H1 (cell line): ENCODE results near the gene TAOK1. TPM values are rescaled to one million over a fixed set of nuclear protein-coding genes. Genes with fewer than 3 reads are reported as not detected.
"Not testable (repeated sequence)": the region's sequence is repeated elsewhere in the genome, so short reads cannot be mapped to it uniquely, and the experiment has no call there.

ENCODE experiments used
- CTCF ChIA-PET: fragments of 300-600 bp; sonication (Branson Sonifier 250); formaldehyde crosslinking; loops from one replicate; lab custom pipeline; 2021; ENCODE audit not compliant: partially characterized antibody; lab: Charles Lee
- POLR2A ChIA-PET: fragments of 300-600 bp; sonication (Branson Sonifier 250); formaldehyde crosslinking; loops from one replicate; lab custom pipeline; 2021; ENCODE audit warnings: inconsistent platforms; ENCODE audit not compliant: partially characterized antibody; lab: Charles Lee
- DNase-seq, 2 experiments: peaks; one replicate each; pipeline versions ENCODE4 v3.0.0 to v3.0.0-alpha.2; 2010 to 2022; ENCODE audit warnings: low spot score in 2 of 2, low read depth in 1 of 2, mixed read lengths in 1 of 2
- FAIRE-seq: peaks from 2 replicates; lab custom pipeline; 2011; peaks lifted over from hg19 to GRCh38; lab: Jason Lieb, UNC
- H2AFZ ChIP-seq: 2 replicates; pipeline ENCODE4 v1.8.1; 2012; ENCODE audit warnings: low read length, inconsistent platforms
- H2AK5ac ChIP-seq: 2 replicates; pipeline ENCODE4 v1.6.1; 2013; ENCODE audit warnings: low read depth, low read length
- H2BK120ac ChIP-seq: replicated peaks from 2 replicates; pipeline ENCODE3; 2013; ENCODE audit warnings: low read depth, low read length, inconsistent platforms
- H2BK12ac ChIP-seq: 2 replicates; pipeline ENCODE4 v1.6.1; 2013; ENCODE audit warnings: low read depth, low read length
- H2BK15ac ChIP-seq: 2 replicates; pipeline ENCODE4 v1.6.1; 2013; ENCODE audit warnings: low read length
- H2BK20ac ChIP-seq: 2 replicates; pipeline ENCODE4 v1.6.1; 2013; ENCODE audit warnings: low read length
- H2BK5ac ChIP-seq: 2 replicates; pipeline ENCODE4 v1.6.1; 2013; ENCODE audit warnings: low read depth, low read length
- H3K14ac ChIP-seq: 2 replicates; pipeline ENCODE4 v1.6.1; 2013; ENCODE audit warnings: inconsistent platforms; ENCODE audit not compliant: insufficient read length
- H3K18ac ChIP-seq: 2 replicates; pipeline ENCODE4 v1.6.1; 2013; ENCODE audit warnings: low read length; ENCODE audit errors: extremely low read depth
- H3K23ac ChIP-seq: 2 replicates; pipeline ENCODE4 v1.6.1; 2013; ENCODE audit warnings: inconsistent platforms; ENCODE audit not compliant: insufficient read length
- H3K23me2 ChIP-seq: 2 replicates; pipeline ENCODE4 v1.6.1; 2013; ENCODE audit warnings: low read depth, low read length
- H3K27ac ChIP-seq: 2 replicates; pipeline ENCODE4 v1.6.1; 2011; ENCODE audit warnings: low read depth, low read length, inconsistent platforms
- H3K27me3 ChIP-seq, 4 experiments: replicated peaks in 1 of 4; 1 replicate in 1 of 4; 2 replicates in 3 of 4; pipeline versions ENCODE4 v1.6.1 to v1.8.1; 2011 to 2013; ENCODE audit warnings: low read length in 3 of 4, mild to moderate bottlenecking in 3 of 4, inconsistent platforms in 2 of 4, mixed read lengths in 2 of 4, moderate library complexity in 1 of 4; ENCODE audit not compliant: control insufficient read depth in 3 of 4, insufficient read depth in 3 of 4; ENCODE audit errors: extremely low read depth in 1 of 4
- H3K36me3 ChIP-seq, 4 experiments: 2 replicates each; pipeline versions ENCODE4 v1.6.1 to v1.8.1; 2011 to 2013; ENCODE audit warnings: mild to moderate bottlenecking in 4 of 4, low read length in 3 of 4, moderate library complexity in 2 of 4, control low read depth in 1 of 4, inconsistent platforms in 1 of 4; ENCODE audit not compliant: insufficient read depth in 4 of 4, control insufficient read depth in 2 of 4
- H3K4ac ChIP-seq: replicated peaks from 2 replicates; pipeline ENCODE3; 2013; ENCODE audit warnings: low read length, low read depth, mixed read lengths, inconsistent platforms; ENCODE audit not compliant: insufficient read length
- H3K4me1 ChIP-seq, 4 experiments: replicated peaks in 1 of 4; 1 replicate in 1 of 4; 2 replicates in 3 of 4; pipeline versions ENCODE4 v1.6.1 to v1.8.1; 2011 to 2013; ENCODE audit warnings: low read length in 3 of 4, inconsistent platforms in 2 of 4, mixed read lengths in 1 of 4; ENCODE audit not compliant: insufficient read depth in 4 of 4, control insufficient read depth in 3 of 4
- H3K4me2 ChIP-seq, 2 experiments: 2 replicates each; pipeline versions ENCODE4 v1.6.1 to v1.8.1; 2011 to 2013; ENCODE audit warnings: low read depth in 2 of 2, low read length in 2 of 2, control low read depth in 1 of 2, inconsistent platforms in 1 of 2, mild to moderate bottlenecking in 1 of 2; ENCODE audit not compliant: insufficient read depth in 1 of 2
- H3K4me3 ChIP-seq, 4 experiments: fragments of 200-600, 300-600 bp in 1 of 4; sonication (generic), shearing (Covaris generic), sonication (Bioruptor Twin) in 1 of 4; 2 replicates each; pipeline versions ENCODE4 v1.5.1 to v1.8.1; 2011 to 2016; ENCODE audit warnings: low read length in 4 of 4, low read depth in 3 of 4, control low read depth in 2 of 4, inconsistent platforms in 2 of 4, mild to moderate bottlenecking in 2 of 4, mixed read lengths in 1 of 4, moderate library complexity in 1 of 4; ENCODE audit not compliant: insufficient read depth in 2 of 4; ENCODE audit errors: extremely low read depth in 1 of 4
- H3K56ac ChIP-seq: replicated peaks from 2 replicates; pipeline ENCODE3; 2013; ENCODE audit warnings: low read depth, mild to moderate bottlenecking, mixed read lengths, low read length, inconsistent platforms; ENCODE audit not compliant: insufficient read length
- H3K79me1 ChIP-seq: 2 replicates; pipeline ENCODE4 v1.6.1; 2013; ENCODE audit warnings: low read depth, low read length, control low read depth
- H3K79me2 ChIP-seq, 2 experiments: 2 replicates each; pipeline versions ENCODE4 v1.6.1 to v1.8.1; 2012 to 2013; ENCODE audit warnings: low read length in 2 of 2, mild to moderate bottlenecking in 2 of 2, inconsistent platforms in 1 of 2; ENCODE audit not compliant: insufficient read depth in 2 of 2, control insufficient read depth in 1 of 2
- H3K9ac ChIP-seq, 4 experiments: replicated peaks in 1 of 4; 1 replicate in 1 of 4; 2 replicates in 3 of 4; pipeline versions ENCODE4 v1.6.1 to v1.8.1; 2011 to 2013; ENCODE audit warnings: low read depth in 3 of 4, low read length in 3 of 4, control low read depth in 2 of 4, mild to moderate bottlenecking in 2 of 4, moderate library complexity in 2 of 4, inconsistent platforms in 1 of 4; ENCODE audit errors: extremely low read depth in 1 of 4
- H3K9me3 ChIP-seq, 2 experiments: 2 replicates each; pipeline versions ENCODE4 v1.6.1 to v1.8.1; 2012 to 2013; ENCODE audit warnings: mild to moderate bottlenecking in 2 of 2, moderate library complexity in 2 of 2, control low read depth in 1 of 2, inconsistent platforms in 1 of 2, low read depth in 1 of 2, low read length in 1 of 2, mixed read lengths in 1 of 2; ENCODE audit not compliant: insufficient read depth in 2 of 2
- H4K20me1 ChIP-seq, 2 experiments: replicated peaks in 1 of 2; 2 replicates each; pipeline versions ENCODE3 to v1.8.1; 2011 to 2013; ENCODE audit warnings: inconsistent platforms in 2 of 2, low read length in 2 of 2, mild to moderate bottlenecking in 1 of 2; ENCODE audit not compliant: insufficient read depth in 2 of 2, control insufficient read depth in 1 of 2
- H4K5ac ChIP-seq: 2 replicates; pipeline ENCODE4 v1.6.1; 2013; ENCODE audit warnings: low read length, low read depth, mixed read lengths, inconsistent platforms; ENCODE audit not compliant: insufficient read length
- H4K8ac ChIP-seq: 2 replicates; pipeline ENCODE4 v1.8.0; 2013; ENCODE audit warnings: mild to moderate bottlenecking, moderate library complexity, low read length, inconsistent platforms; ENCODE audit not compliant: insufficient read depth; ENCODE audit errors: extremely low read depth
- H4K91ac ChIP-seq: replicated peaks from 2 replicates; pipeline ENCODE3; 2013; ENCODE audit warnings: low read length, mixed read lengths, inconsistent platforms; ENCODE audit not compliant: insufficient read length
- WGBS, 2 experiments: shearing (Covaris generic) in 1 of 2; methylation state at CpG; one replicate each; pipeline versions ENCODE4 v1.1.6 to v1.1.7; 2013 to 2015; ENCODE audit warnings: low lambda C conversion rate in 2 of 2, mixed read lengths in 2 of 2, inconsistent platforms in 1 of 2, low coverage in 1 of 2, missing lambda C conversion rate in 1 of 2; ENCODE audit not compliant: insufficient replicate concordance in 2 of 2, insufficient coverage in 1 of 2, insufficient read length in 1 of 2; ENCODE audit errors: extremely low coverage in 1 of 2, missing lambda C conversion rate in 1 of 2; 5-methylcytosine and 5-hydroxymethylcytosine counted together
- polyA plus RNA-seq, 7 experiments: library from polyadenylated mRNA; depleted of rRNA in 3 of 7; stranded (reverse) in 5 of 7; unstranded in 2 of 7; fragments of >200 nt in 5 of 7; fragments of 200-250 nt in 2 of 7; gene quantifications; 1 replicate in 5 of 7; 2 replicates in 1 of 7; 4 replicates in 1 of 7; pipeline versions ENCODE4 v1.2.1 to v1.2.3, GENCODE V29; 2011 to 2013; ENCODE audit warnings: missing spikeins in 2 of 7, mixed read lengths in 2 of 7
- total RNA-seq: library from RNA; stranded (reverse); fragmentation: NEBNext Ultra II Directional; extraction: Animal tissue kit (Norgen Biotek cat#: 25700); gene quantifications from 2 replicates; pipeline ENCODE4 v1.2.1, GENCODE V29; 2021

Gene TAOK1
- total and polyA plus RNA-seq, 2 of the 8 experiments (the other 6 are each of a cell fraction or from before 2014, with no cell fraction given), result 12.2 to 90.6 TPM

DNA sequence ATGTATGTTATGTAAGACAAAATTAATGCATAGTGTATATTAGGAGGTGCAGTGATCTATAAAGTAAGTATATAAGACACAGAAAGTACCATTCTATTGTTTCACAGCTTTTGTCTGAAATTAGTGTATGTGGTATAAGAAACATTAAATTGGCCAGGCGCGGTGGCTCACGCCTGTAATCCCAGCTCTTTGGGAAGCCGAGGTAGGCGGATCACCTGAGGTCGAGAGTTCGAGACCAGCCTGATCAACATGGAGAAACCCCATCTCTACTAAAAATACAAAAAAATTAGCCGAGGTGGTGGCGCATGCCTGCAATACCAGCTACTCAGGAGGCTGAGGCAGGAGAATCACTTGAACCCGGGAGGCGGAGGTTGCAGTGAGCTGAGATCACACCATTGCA is 44.7 kb upstream of the TAOK1 start:
- CTCF ChIA-PET, result interaction anchor here (0.9 to 1.9 kb wide), 5 partner anchors 15 to 24 kb away, joined by 4 to 9 read pairs (median 4); no protein-coding TSS in a partner anchor
- not testable (repeated sequence) for FAIRE-seq, H3K14ac ChIP-seq, H3K4me3 ChIP-seq, H2BK15ac ChIP-seq, H3K9me3 ChIP-seq, H3K79me1 ChIP-seq, H3K56ac ChIP-seq, H2AFZ ChIP-seq, H3K23me2 ChIP-seq, H4K20me1 ChIP-seq, H4K91ac ChIP-seq, H3K4ac ChIP-seq, DNase-seq, H3K4me1 ChIP-seq, H3K18ac ChIP-seq, H2BK5ac ChIP-seq, H3K36me3 ChIP-seq, H3K9ac ChIP-seq, H4K8ac ChIP-seq, H2BK120ac ChIP-seq, H3K27me3 ChIP-seq, H3K4me2 ChIP-seq, H4K5ac ChIP-seq, H3K27ac ChIP-seq, H3K23ac ChIP-seq, H2AK5ac ChIP-seq, H2BK20ac ChIP-seq, H2BK12ac ChIP-seq, H3K79me2 ChIP-seq
- WGBS, 2 experiments, result 97% methylated on average over 11 of the region's 11 CpGs; no CpG with 5 or more reads in 1 of the 2 experiments
- POLR2A ChIA-PET, result interaction anchor here (1.2 kb wide), 1 partner anchor 51 kb away, joined by 4 read pairs; the partner anchor contains the start of gene NUFIP2
